Common myeloid progenitor, CD34-positive (primary cell): ENCODE data around the gene RNLS.

Source experiments
- CTCF ChIA-PET: fragments of 350-600 bp; sonication (Branson Sonifier 250); formaldehyde crosslinking; loops from one replicate; lab custom pipeline; 2021; ENCODE audit warnings: antibody characterized with exemption; lab: Charles Lee
- POLR2A ChIA-PET: fragments of 350-600 bp; sonication (Branson Sonifier 250); formaldehyde crosslinking; loops from one replicate; lab custom pipeline; 2021; ENCODE audit warnings: antibody characterized with exemption; lab: Charles Lee
- DNase-seq, 3 donors: peaks; one replicate each; pipeline versions ENCODE4 v3.0.0 to v3.0.0-alpha.2; 2013
- H3K27ac ChIP-seq, 2 experiments: 1 replicate in 1 of 2; 2 replicates in 1 of 2; pipeline ENCODE4 v1.7.0; 2013; ENCODE audit warnings: inconsistent platforms in 2 of 2, low read length in 2 of 2, mild to moderate bottlenecking in 2 of 2, low read depth in 1 of 2, moderate library complexity in 1 of 2; ENCODE audit not compliant: severe bottlenecking in 2 of 2, insufficient read depth in 1 of 2, poor library complexity in 1 of 2
- H3K27me3 ChIP-seq, 5 experiments: replicated peaks in 2 of 5; 1 replicate in 3 of 5; 2 replicates in 2 of 5; pipeline versions ENCODE4 v1.6.1 to v1.7.0; 2013; ENCODE audit warnings: low read length in 4 of 5, mild to moderate bottlenecking in 2 of 5, moderate library complexity in 2 of 5, inconsistent platforms in 1 of 5; ENCODE audit not compliant: insufficient read depth in 5 of 5, control insufficient read depth in 4 of 5
- H3K36me3 ChIP-seq, 4 experiments: 1 replicate in 2 of 4; 2 replicates in 2 of 4; pipeline versions ENCODE4 v1.6.1 to v1.7.0; 2013; ENCODE audit warnings: low read length in 3 of 4, control low read depth in 1 of 4, mild to moderate bottlenecking in 1 of 4; ENCODE audit not compliant: control insufficient read depth in 4 of 4, insufficient read depth in 4 of 4
- H3K4me1 ChIP-seq, 4 experiments: 1 replicate in 3 of 4; 2 replicates in 1 of 4; pipeline versions ENCODE4 v1.6.1 to v1.7.1; 2013; ENCODE audit warnings: low read length in 3 of 4, mild to moderate bottlenecking in 3 of 4, control low read depth in 1 of 4, inconsistent platforms in 1 of 4, moderate library complexity in 1 of 4; ENCODE audit not compliant: control insufficient read depth in 4 of 4, insufficient read depth in 4 of 4; ENCODE audit errors: control extremely low read depth in 1 of 4
- H3K4me3 ChIP-seq, 7 experiments: 1 replicate in 4 of 7; 2 replicates in 3 of 7; pipeline versions ENCODE4 v1.5.1 to v1.7.0; 2013; ENCODE audit warnings: mild to moderate bottlenecking in 7 of 7, low read length in 6 of 7, moderate library complexity in 6 of 7, inconsistent platforms in 2 of 7, low read depth in 2 of 7, control low read depth in 1 of 7; ENCODE audit not compliant: insufficient read depth in 4 of 7, control insufficient read depth in 1 of 7; ENCODE audit errors: extremely low read depth in 1 of 7
- H3K9me3 ChIP-seq, 5 experiments: 1 replicate in 4 of 5; 2 replicates in 1 of 5; pipeline versions ENCODE4 v1.6.1 to v1.7.1; 2013; ENCODE audit warnings: low read length in 4 of 5, mild to moderate bottlenecking in 2 of 5, inconsistent platforms in 1 of 5, low read depth in 1 of 5, moderate library complexity in 1 of 5; ENCODE audit not compliant: control insufficient read depth in 4 of 5, insufficient read depth in 2 of 5; ENCODE audit errors: control extremely low read depth in 1 of 5
- WGBS: methylation state at CpG from one replicate; pipeline ENCODE4 v1.1.5; 2013; ENCODE audit not compliant: insufficient coverage; 5-methylcytosine and 5-hydroxymethylcytosine counted together

The RNLS gene

GRCh38 chr10:88416801-88417200 lies 166.3 kb downstream of the RNLS start:
- WGBS: 100% methylated on average over 1 of the region's 1 CpG
- DNase-seq: no peak
- POLR2A ChIA-PET: no interaction called here
- Histone ChIP-seq H3K9me3 (no peaks in the 10 kb centered on the region), H3K27ac (no peak overlapping the region), H3K4me3 (no peak overlapping the region), H3K4me1 (peaks cover 4 to 29% (median 5%) of the 10 kb centered on the region in 4 experiments), H3K36me3 (no peaks in the 10 kb centered on the region), H3K27me3 (no peaks in the 10 kb centered on the region)
- CTCF ChIA-PET: no interaction called here

- no peaks in the 10 kb centered on the region for H3K9me3 ChIP-seq
- no peak overlapping the region for H3K27ac ChIP-seq
- no peaks in the 10 kb centered on the region for H3K27me3 ChIP-seq
- WGBS: 100% methylated on average over 1 of the region's 1 CpG
- no peak overlapping the region for H3K4me3 ChIP-seq
- H3K4me1 ChIP-seq: peaks cover 4 to 35% (median 5%) of the 10 kb centered on the region in 4 experiments
- ChIA-PET CTCF (no interaction called here), POLR2A (no interaction called here)
- DNase-seq: peak in 1 of 3 donors; percentile 17
- no peaks in the 10 kb centered on the region for H3K36me3 ChIP-seq
Observed at GRCh38 chr10:88415533-88416130, 167.5 kb downstream of the RNLS start.

- ChIA-PET CTCF (no interaction called here), POLR2A (no interaction called here)
- Histone ChIP-seq H3K27ac (no peak overlapping the region), H3K9me3 (no peaks in the 10 kb centered on the region), H3K4me1 (peaks cover 4 to 35% (median 5%) of the 10 kb centered on the region in 4 experiments), H3K27me3 (no peaks in the 10 kb centered on the region), H3K4me3 (no peak overlapping the region), H3K36me3 (no peaks in the 10 kb centered on the region)
- WGBS: 100% methylated on average over 1 of the region's 3 CpGs
- DNase-seq: peak in 2 of 3 donors; percentile 34 to 48
Observed at GRCh38 chr10:88413412-88413811, 169.7 kb downstream of the RNLS start.

- no peak overlapping the region for H3K4me3 ChIP-seq
- H3K36me3 ChIP-seq: no peaks in the 10 kb centered on the region
- H3K9me3 ChIP-seq: peaks cover 0 to 2% (median 0%) of the 10 kb centered on the region in 5 experiments
- no peaks in the 10 kb centered on the region for H3K27me3 ChIP-seq
- no peak overlapping the region for H3K27ac ChIP-seq
- ChIA-PET POLR2A (no interaction called here), CTCF (no interaction called here)
- WGBS: 78% methylated on average over 4 of the region's 6 CpGs
- H3K4me1 ChIP-seq: peaks cover 4 to 39% (median 6%) of the 10 kb centered on the region in 4 experiments
- no peak for DNase-seq
Observed at GRCh38 chr10:88411772-88412349, 171.3 kb downstream of the RNLS start.

DNA sequence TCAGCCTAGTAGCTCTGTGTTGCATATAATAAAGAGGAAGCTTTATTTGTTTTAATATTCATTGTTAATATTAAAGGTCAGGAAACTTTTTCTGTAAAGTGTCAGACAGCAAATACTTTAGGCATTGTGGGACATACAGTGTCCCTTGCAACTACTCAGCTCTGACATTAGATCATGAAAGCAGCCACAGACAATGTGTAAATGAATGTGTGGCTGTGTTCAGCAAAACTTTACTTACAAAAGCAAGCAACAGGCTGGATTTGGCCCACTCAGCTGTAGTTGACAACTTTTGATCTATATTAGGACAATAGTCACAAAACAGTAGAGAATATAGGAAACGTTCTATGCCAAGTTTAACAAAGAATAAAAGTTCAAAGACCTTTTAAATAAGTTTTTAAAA lies 173.3 kb downstream of the RNLS start:
- Histone ChIP-seq H3K36me3 (no peaks in the 10 kb centered on the region), H3K27me3 (no peaks in the 10 kb centered on the region), H3K9me3 (peaks cover 0 to 3% (median 0%) of the 10 kb centered on the region in 5 experiments), H3K4me3 (no peak overlapping the region), H3K4me1 (peaks cover 4 to 33% (median 6%) of the 10 kb centered on the region in 4 experiments), H3K27ac (no peak overlapping the region)
- ChIA-PET CTCF (interaction anchor here (0.8 kb wide), 1 partner anchor 9 kb away, joined by 3 read pairs; no protein-coding TSS in a partner anchor), POLR2A (no interaction called here)
- no peak for DNase-seq
- no CpG with 5 or more reads among the region's 1 CpG for WGBS

DNA sequence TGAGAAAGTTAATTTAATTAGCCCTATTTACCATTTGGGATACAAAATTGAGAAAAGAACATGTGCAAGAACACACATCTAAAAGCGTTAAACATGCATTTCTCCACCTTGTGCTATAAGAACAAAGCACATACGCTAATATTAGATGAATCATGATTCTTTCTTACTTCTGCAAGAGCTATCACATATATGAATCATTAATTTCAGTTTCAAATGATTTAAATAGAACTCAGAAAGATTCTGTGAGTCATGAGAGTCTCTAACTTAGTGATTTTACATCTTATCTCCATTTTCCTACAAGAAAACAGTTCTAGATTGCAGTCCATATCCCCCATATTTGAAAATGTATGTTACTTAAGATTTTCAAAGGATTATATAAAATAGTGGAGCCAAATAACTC lies 173.9 kb downstream of the RNLS start:
- Histone ChIP-seq H3K36me3 (no peaks in the 10 kb centered on the region), H3K4me1 (peaks cover 4 to 33% (median 9%) of the 10 kb centered on the region in 4 experiments), H3K27me3 (no peaks in the 10 kb centered on the region), H3K9me3 (peaks cover 0 to 3% (median 0%) of the 10 kb centered on the region in 5 experiments), H3K27ac (no peak overlapping the region), H3K4me3 (no peak overlapping the region)
- POLR2A ChIA-PET: no interaction called here
- CTCF ChIA-PET: interaction anchor here (0.8 kb wide), 1 partner anchor 9 kb away, joined by 3 read pairs; no protein-coding TSS in a partner anchor
- DNase-seq: no peak
- WGBS: 100% methylated on average over 1 of the region's 2 CpGs

- POLR2A ChIA-PET: no interaction called here
- H3K9me3 ChIP-seq: peaks cover 0 to 3% (median 0%) of the 10 kb centered on the region in 5 experiments
- WGBS: no CpG with 5 or more reads among the region's 2 CpGs
- CTCF ChIA-PET: no interaction called here
- no peaks in the 10 kb centered on the region for H3K27me3 ChIP-seq
- no peak overlapping the region for H3K27ac ChIP-seq
- no peak for DNase-seq
- H3K36me3 ChIP-seq: no peaks in the 10 kb centered on the region
- H3K4me1 ChIP-seq: peaks cover 3 to 24% (median 5%) of the 10 kb centered on the region in 4 experiments
- H3K4me3 ChIP-seq: no peak overlapping the region
Observed at GRCh38 chr10:88408096-88408495, 175.0 kb downstream of the RNLS start.
